Inflammatory macrophage treated with lipopolysaccharide for 4 hours (primary cell): ENCODE results near the gene ZFR.
A peak's percentile ranks its signal among the peaks of the same experiment; 100 is the strongest.
"Not testable (repeated sequence)": the region's sequence is repeated elsewhere in the genome, so short reads cannot be mapped to it uniquely, and the experiment has no call there.

ENCODE experiments used
- DNase-seq: peaks from one replicate; pipeline ENCODE4 v3.0.0-alpha.2; 2020

The ZFR gene

DNA sequence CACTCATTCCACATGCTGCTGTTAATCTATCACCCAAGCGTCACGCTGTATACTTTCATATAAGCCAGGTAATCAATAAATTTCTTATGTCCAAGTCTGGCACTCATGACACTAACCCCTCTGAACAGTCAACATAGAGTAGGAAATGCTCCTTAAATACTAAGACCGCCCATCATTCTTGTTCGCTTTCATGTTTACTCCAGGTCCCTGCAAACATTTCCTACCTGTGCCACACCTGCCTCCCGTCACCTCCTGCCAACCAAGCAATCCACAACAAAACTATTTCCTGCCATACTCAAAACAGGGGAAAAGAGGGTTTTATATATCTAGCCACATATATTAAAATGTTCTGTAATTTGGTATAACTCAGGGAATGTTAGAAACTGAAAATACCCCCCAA lies 39.0 kb downstream of the ZFR start:
- no peak for DNase-seq

DNA sequence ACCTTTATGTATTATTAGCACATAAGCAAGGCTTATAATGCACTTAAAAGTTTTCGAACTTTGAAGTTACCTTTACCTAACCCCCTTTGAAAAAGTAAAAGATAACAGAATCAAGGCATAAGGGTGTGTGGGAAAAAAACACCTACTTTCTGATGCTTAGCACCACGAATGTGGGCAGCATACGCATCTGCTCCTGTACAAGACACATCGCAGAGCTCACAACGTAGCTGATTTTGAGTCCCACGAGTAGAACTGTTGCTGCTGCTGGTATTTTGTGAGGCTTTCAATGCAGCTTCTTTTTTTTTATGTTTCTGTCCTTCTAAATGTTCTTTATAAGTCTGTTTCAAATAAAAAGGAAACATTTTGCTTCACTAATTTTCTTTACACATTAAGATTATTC lies 40.8 kb downstream of the ZFR start:
- no peak for DNase-seq

DNA sequence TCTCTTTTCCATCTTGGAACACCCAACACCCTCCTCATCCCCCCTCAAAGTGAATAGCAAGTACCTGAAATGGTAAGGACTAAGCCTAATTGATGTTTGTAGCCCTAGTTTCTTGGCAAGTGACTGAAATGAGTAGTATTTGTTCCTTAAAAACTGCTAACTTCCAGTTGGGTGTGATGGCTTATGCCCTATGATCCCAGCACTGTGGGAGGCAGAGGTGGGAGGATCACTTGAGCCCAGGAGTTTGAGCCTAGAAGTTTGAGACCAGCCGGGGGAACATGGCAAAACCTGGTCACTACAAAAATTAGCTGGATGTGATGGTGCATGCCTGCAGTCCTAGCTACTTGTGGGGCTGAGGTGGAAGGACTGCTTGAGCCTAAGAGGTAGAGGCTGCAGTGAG lies 44.1 kb downstream of the ZFR start:
- DNase-seq: peak; percentile 32

DNA sequence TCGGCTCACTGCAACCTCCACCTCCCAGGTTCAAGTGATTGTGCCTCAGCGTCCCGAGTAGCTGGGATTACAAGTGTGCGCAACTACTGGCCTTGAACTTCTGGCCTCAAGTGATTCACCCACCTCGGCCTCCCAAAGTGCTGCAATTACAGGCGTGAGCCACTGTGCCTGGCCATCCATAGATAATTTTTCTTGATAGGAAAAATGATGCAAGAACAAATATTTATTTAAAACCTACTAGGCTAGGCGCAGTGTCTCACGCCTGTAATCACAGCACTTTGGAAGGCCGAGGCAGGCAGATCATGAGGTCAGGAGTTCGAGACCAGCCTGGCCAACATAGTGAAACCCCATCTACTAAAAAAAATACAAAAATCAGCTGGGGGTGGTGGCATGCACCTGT lies 45.8 kb downstream of the ZFR start:
- not testable (repeated sequence) for DNase-seq

DNA sequence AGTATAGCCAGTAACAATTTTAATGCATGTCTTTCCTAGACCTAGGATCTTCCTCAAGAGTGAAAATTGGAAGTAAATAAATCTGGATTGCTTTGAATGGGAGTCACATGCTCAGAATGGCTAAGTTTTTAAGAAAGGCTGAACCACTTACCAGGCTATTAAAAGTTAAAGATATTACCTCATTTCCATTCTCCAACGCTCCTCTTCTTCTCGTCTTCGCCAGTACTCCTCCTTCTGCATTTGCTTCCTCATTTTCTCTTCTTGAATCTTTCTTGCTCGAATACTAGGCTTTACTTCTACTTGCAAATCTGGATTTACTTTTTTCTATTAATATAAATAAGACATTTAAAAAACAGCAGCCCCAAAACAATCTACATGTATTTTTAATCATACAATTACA lies 49.6 kb downstream of the ZFR start:
- peak; percentile 43 for DNase-seq

DNA sequence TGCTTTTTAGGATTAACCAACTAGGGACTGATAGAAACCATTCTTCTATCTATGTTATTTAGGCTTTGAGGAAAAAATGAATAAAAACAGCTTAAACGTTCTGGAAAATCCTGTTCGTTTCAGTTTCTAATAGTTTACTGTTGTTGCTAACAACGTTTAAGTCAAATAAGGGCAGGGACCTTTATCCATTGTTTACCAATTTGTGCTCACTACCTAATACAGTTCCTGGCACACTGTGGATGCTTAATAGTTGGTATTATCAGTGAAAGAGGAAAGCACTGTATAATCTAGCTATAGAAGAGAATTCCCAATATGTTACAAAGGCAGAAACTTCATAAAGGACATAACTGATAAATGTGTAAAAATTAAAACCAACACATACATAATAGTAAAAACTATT lies 52.5 kb downstream of the ZFR start:
- DNase-seq: no peak

DNA sequence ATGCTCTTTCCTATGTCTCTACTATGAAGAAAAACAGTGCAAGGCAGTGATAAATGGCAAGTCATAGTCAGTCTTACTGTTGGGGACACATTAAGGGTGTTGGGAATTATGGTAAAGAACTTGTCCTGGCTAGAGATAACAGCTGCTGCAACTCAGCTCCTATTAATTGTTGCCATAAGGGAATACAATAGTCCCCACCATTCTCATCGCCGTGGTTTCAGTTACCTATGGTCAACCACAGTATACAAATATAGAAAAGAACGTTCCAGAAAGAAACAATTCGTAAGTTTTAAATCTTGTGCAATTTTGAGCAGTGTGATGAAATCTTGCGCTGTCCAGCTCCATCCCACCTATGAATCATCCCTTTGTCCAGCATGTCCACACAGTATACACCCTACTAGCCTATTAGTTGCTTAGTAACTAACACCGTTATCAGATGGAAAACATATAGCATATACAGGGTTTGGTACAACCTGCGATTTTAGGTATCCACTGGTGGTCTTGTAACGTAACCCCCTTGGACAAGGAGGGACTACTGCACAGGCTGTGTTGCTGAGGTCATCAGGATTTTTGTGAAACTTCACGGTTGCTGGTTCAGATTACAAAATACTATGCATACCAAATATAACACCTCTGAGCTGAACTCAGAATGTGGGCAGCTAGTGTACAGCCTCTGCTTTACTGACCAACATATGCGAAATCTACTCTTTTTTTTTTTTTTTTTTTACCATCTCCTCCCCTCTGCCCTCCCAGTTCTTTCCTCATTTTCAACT lies 53.5 kb downstream of the ZFR start:
- peak; percentile 83 for DNase-seq

DNA sequence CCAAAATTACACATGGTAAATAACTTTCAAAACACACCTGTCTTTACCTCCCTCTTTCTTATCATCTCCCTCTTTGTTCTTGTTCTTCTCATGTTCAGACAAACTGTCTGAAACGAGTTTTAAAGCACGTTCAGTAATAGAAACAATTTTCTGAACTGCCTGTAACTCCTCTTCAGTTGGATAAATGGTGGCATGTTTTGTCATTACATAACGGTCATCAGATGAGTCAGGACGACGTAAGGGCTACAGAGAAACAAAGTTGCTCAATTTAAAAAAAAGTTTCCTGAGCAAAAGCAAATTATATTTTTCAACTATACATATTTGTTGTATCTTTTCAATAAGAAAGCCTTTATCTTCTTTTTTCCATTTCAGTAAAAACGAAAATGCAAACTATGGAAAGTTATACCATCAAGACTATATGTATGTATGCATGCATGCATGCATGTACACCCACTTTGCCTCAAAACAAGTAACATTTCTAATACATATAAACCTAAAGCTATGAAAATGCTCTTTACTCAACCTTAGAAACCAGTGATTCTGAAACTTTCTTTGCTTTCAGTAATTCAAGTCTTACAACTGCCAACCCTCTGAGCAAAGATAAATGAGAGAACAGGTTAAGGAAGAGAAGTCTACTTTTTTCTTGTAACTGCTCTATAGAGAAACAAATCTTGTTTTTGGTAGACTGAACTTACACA lies 56.0 kb downstream of the ZFR start:
- peak; percentile 77 for DNase-seq

DNA sequence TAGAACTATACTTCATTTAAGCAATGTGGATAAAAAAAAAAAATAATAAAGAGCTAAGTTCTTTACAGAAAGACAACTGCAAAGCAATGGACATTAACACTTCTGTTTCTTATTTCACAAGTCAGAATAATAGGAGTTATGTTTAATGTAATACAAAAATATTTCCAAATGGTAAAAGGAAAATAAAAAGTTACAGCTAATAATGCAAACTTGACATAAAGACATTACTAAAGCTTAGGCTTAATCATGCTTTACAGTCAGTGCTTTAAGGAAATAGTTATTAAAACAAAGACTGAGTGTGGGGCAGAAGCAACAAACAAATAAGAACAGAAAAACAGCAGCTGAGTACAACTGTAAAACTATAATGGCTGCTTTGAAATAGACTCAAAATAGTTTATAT lies 56.7 kb downstream of the ZFR start:
- DNase-seq: peak; percentile 19

DNA sequence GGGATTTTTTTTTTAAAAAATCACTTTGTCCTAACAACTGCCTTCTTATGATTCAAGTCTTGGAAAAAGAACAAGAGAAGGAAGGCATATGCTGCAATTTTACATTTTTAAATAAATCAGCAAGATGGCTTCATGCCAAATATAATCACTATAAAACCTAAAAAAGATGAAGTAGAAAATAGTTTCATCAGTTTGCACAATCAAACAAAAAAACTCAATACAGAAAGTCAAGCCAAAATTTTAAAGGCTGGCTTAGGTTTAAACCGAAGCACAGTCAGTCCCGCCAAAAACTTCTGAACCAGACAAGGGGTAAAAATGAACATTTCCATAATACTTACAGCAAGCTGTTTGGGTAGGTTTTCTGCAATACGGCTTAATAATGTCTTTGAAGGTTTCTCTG lies 57.3 kb downstream of the ZFR start:
- DNase-seq: no peak

DNA sequence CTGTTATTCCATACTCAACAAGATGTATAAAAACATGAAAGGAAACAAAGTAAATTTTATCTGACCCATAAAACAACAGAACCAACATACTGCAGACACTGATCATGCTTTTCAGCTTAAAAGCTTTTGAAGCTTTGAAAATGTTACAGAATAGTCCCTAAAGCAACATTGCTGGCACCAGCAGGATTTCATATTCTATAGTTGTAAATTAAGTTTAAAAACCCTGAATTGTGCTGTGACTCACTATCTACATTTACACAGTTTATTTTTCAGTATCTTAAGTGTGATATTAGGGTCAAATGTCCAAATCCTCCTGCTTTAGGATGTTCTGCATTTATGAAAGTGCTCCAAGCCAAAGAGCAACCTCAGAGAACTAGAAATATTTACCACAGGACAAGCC lies 59.9 kb downstream of the ZFR start:
- DNase-seq: no peak

DNA sequence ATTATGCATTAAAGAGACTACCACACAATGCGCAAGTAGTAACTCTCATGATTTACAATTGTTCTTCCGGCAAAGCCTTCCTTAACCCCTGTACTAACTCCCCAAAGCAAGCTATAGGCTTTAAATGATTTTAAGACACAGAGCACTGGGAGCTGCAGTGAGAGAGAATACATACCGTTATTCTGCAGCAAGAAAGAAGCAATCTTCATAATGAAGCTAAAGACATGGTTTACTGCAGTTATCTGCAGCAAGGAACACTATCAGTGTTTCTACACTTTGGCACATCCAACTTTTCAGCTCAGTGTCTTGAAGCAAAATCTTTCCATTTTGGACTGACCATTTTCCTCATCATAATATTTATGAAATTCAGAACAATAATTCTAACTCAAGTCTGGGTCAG lies 61.0 kb downstream of the ZFR start:
- no peak for DNase-seq

DNA sequence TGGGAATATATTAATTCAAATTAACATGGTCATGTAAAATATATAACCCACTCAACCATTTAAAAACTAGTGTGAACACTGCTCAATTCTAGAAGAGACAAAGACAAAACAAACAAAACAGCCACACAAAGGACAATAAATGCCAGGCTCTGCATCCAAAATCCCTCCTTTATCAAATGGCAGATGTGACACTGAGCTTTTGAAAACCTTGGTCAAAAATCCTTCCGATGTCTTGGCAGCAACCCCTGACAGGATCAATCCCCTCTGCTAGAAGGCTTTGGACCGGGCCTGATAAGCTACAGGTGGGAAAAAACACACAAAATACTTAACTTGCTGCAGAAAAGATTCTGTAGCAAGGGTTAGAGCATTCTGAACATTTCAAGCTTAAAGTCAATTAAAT lies 61.5 kb downstream of the ZFR start:
- DNase-seq: no peak

DNA sequence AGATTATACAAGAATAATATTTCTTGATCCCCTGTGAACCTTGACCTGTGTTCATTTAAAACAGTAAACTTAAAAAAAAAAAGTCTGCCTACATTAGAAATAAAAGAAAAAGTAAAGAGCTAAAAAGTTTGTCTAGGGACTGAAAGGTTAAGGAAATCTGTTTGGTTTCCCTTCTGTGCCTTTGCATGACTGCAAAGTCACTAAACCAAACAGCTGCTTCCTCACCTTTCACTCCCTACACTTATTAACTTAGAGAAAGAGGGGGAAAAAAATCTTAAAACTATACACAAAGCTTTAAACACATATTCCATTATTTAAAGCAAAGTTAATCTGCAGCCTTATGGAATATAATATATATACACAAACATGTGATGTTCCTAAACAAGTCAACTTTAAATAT lies 65.1 kb downstream of the ZFR start:
- no peak for DNase-seq

DNA sequence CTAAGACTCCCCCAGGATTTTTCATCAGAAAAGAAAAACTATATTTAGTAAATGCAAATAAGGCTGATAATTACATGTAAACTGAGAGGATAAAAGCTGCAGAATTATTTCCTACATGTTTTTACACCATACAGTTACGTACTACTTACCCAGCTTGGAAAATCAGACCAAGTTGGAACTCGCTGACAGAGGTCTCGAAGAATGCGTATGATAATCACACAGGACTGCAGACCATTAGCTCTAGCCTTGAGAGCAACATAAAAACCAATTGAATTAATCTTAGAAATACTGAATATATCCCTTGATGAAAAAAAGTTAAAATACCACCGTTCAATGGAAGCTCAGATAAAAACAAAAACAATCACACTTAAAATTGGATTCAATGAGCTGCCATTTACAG lies 65.6 kb downstream of the ZFR start:
- DNase-seq: no peak

DNA sequence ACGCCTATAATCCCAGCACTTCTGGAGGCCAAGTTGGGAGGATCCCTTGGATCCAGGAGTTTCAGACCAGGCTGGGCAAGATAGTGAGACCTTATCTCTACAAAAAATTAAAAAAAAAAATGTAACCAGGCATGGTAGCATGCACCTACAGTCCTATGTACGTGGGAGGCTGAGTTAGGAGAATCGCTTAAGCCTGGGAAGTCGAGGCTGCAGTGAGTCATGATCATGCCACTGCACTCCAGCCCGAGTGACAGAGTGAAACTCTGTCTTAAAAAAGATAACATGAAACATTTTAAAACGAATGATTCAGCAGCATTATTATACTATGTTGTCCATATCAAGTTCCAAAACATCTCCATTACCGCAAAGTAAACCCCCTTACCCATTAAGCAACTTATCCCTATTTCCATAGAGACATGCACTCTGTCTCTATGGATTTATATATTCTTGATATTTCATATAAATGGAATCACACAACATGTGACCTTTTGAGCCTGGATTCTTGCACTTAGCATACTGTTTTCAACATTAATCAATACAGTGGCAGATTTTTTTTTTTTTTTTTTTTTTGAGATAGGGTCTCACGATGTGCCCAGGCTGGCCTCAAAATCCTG lies 74.9 kb downstream of the ZFR start:
- peak; percentile 38 for DNase-seq

DNA sequence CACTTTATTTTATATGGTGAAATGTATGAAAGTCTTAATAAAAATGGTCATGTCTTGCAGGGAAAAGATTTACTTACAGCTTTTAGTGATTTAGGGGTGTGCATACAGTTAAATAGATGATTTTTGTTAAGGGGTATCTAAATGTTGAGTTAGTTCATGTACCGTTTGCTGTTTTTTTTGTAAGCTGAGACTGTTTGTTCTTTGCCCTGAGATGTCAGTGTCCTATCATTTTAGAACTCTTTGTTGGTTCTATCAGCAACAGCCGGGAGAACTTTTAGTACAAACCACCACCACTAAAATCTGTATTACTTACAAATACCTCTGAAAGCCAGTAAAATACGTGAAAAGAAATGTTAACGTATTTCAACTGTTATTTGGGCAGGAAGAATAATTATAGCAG lies 75.5 kb downstream of the ZFR start:
- DNase-seq: no peak

DNA sequence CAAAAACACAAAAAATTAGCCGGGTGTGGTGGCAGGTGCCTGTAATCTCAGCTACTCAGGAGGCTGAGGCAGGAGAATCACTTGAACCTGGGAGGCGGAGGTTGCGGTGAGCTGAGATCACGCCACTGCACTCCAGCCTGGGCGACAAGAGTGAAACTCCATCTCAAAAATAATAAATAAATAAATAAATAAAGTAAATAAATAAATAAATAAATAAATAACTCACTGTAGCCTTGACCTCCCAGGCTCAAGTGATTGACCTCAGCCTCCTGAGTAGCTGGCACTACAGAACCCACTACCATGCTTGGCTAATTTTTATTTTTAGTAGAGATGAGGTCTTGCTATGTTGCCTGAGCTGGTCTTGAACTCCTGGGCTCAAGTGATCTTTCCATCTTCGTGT lies 77.3 kb downstream of the ZFR start:
- not testable (repeated sequence) for DNase-seq

DNA sequence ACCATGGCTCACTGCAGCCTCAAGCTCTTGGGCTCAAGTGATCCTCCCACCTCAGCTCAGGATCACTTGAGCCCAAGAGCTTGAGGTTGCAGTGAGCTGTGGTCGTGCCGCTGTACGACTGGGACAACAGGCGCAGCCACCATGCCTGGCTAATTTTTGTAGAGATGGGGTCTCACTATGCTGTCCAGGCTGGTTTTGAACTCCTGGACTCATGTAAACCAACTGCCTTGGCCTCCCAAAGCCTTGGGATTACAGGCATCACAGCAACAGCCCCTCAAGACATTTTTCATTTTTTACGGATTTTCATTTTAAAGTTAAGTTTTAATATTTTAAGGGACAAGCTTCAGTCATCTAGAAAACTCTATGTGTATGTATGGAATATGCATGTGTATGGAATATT lies 78.9 kb downstream of the ZFR start:
- no peak for DNase-seq

DNA sequence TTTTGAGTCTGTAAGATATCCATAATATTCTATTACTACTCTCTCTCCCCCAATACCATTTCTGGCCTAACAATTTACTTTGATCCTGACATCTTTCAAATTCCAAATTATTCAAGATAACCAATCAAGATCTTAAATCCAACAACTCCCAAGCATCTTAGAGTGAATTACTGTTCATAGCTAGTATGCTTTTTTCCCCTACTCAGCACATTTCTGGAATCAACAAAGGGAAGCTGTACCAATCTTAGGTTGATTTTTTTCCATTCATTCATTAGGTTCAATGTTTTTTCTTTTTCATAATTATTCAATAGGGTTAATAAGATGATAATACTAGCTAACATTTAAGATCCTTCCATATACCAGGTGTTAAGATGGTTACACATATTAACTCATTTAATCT lies 81.5 kb downstream of the ZFR start:
- DNase-seq: no peak

DNA sequence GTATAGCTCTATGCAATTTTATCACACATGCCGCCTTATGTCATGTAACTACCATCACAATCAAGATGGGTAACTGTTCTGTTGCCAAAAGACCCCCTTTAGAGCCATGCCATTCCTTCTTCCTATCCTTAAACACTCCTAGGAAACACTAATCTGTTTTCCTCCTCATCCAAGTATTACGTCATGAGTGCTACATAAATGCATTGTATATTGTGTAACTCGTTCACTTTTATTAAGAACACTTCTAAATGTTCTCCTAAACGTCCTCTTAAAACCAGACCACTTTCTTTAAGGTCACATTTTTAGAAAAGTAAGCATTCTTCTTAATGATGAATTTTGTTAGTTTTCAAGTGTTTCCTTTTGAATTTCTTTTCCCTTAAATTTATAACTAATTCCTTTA lies 82.0 kb downstream of the ZFR start:
- DNase-seq: no peak

DNA sequence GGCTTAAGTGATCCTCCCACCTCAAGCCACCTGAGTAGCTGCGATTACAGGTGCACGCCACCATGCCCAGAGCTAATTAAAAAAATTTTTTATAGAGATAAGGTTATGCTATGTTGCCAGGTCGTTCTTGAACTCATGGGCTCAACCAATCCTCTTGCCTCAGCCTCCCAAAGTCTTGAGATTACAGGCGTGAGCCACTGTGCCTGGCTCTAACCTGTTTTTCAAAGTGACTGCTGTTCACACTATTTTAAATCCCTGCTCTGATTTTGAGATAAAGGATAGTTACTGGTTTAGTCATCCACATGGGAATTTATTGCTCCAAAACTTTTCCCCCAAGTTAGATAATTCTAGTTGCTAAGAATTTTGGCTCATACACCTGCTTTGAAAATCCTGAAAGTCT lies 83.6 kb downstream of the ZFR start:
- no peak for DNase-seq

DNA sequence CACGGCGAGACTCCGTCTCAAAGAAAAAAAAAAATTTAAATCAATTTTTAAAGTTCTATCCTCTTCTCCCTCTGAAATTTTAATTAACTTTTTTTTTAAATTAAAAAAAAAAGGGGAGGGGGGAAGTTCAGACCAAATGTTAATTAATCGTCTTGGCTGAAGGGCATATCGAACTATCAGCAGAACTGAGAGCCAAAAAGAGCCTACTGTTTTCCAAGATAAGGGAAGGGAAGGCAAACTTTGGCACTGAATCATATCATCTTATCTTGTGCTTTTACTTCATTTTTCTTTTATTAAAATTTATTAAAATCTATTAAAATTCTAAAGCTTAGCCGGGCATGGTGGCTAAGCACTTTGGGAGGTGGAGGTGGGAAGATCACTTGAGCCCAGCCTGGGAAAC lies 85.9 kb downstream of the ZFR start:
- DNase-seq: no peak

DNA sequence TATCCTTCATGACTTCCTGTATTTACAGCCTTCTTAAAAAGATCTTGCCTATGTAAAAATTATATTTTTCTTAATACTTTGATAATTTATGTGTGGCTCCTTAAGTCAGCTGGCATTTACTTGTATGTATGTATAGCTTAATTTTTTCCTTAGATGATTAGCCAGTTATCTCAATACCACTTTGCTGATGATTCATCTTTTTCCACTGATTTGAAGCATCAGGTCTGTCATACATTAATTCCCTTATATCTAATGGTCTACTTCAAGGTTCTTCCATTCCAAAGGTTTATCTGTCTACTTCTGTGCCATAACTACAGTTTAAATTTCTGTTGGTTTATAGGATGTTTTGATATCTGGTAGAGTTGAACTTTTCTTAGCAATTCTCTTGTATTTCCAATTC lies 86.9 kb downstream of the ZFR start:
- DNase-seq: no peak

DNA sequence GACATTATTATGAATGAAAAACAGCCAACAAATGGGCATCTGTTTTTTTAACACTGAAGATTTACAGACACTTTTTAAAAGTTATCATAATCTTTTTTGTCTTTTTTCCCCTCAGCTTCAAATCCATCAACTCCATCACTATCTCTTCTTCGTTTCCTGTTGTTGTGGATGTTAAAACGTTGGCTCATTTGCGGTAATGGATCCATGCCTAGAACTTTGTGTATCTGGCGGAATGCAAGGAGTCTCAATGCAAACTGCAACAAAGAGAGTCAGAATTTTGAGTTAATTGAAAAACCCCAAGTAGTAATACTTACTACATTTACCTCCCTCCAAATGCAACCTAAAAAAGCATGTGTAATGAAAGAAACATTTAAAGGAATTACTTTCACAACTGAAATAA lies 88.9 kb downstream of the ZFR start:
- DNase-seq: no peak
